ENCODE data around the gene GSTP1.

GRCh38 chr11:67572305-67572704 lies 11.3 kb upstream of the GSTP1 start:
- TF ChIP-seq CTCF (IDR thresholded peaks at IDR 0.05) (no peak), EP300 (IDR thresholded peaks at IDR 0.05) (no peak)
